ENCODE data around the gene PHLDB2.

- no peak for TF ChIP-seq POLR2A (IDR thresholded peaks at IDR 0.05; ENCODE audit: extremely low read depth, insufficient read length)
- TF ChIP-seq, protein P1, sequence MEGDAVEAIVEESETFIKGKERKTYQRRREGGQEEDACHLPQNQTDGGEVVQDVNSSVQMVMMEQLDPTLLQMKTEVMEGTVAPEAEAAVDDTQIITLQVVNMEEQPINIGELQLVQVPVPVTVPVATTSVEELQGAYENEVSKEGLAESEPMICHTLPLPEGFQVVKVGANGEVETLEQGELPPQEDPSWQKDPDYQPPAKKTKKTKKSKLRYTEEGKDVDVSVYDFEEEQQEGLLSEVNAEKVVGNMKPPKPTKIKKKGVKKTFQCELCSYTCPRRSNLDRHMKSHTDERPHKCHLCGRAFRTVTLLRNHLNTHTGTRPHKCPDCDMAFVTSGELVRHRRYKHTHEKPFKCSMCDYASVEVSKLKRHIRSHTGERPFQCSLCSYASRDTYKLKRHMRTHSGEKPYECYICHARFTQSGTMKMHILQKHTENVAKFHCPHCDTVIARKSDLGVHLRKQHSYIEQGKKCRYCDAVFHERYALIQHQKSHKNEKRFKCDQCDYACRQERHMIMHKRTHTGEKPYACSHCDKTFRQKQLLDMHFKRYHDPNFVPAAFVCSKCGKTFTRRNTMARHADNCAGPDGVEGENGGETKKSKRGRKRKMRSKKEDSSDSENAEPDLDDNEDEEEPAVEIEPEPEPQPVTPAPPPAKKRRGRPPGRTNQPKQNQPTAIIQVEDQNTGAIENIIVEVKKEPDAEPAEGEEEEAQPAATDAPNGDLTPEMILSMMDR (IDR thresholded peaks at IDR 0.05; ENCODE audit: low read depth, low read length): no peak
- TF ChIP-seq, protein P2, sequence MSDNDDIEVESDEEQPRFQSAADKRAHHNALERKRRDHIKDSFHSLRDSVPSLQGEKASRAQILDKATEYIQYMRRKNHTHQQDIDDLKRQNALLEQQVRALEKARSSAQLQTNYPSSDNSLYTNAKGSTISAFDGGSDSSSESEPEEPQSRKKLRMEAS (IDR thresholded peaks at IDR 0.05; ENCODE audit: low read depth, low read length): no peak
Observed at GRCh38 chr3:112020674-112021085, 161.6 kb downstream of the PHLDB2 start.

Measured in NB4 (cell line).